Osteocyte (in vitro differentiated cells): ENCODE data around the gene NACC2. TPM values are rescaled to one million over a fixed set of nuclear protein-coding genes. Genes with fewer than 3 reads are reported as not detected.
A peak's percentile ranks its signal among the peaks of the same experiment; 100 is the strongest.

Source experiments
- DNase-seq: peaks from one replicate; pipeline ENCODE4 v3.0.0; 2021; ENCODE audit warnings: mixed read lengths; ENCODE audit not compliant: unreplicated experiment; ENCODE audit errors: extremely low spot score
- H3K27ac Mint-ChIP-seq: one replicate; pipeline ENCODE4 v1.8.0; 2021; ENCODE audit warnings: mild to moderate bottlenecking, mixed read lengths; ENCODE audit not compliant: unreplicated experiment
- H3K27me3 Mint-ChIP-seq: one replicate; pipeline ENCODE4 v1.8.0; 2021; ENCODE audit warnings: mixed read lengths; ENCODE audit not compliant: unreplicated experiment
- H3K36me3 Mint-ChIP-seq: one replicate; pipeline ENCODE4 v1.8.0; 2021; ENCODE audit warnings: mixed read lengths; ENCODE audit not compliant: unreplicated experiment
- H3K4me1 Mint-ChIP-seq: one replicate; pipeline ENCODE4 v1.8.0; 2021; ENCODE audit warnings: mixed read lengths; ENCODE audit not compliant: unreplicated experiment
- H3K4me3 Mint-ChIP-seq: one replicate; pipeline ENCODE4 v1.8.0; 2021; ENCODE audit warnings: mild to moderate bottlenecking, moderate library complexity, mixed read lengths; ENCODE audit not compliant: unreplicated experiment
- H3K9me3 Mint-ChIP-seq: one replicate; pipeline ENCODE4 v1.8.0; 2021; ENCODE audit warnings: mixed read lengths; ENCODE audit not compliant: unreplicated experiment
- total RNA-seq: library from RNA; stranded (reverse); gene quantifications from 2 replicates; pipeline ENCODE4 v1.2.1, GENCODE V29; 2021
- TF ChIP-seq, protein P1 (sequence below): fragments of 200-600 bp; sonication (generic); IDR thresholded peaks from 2 replicates; pipeline ENCODE4 v1.5.0; 2021; ENCODE audit warnings: antibody characterized with exemption, mild to moderate bottlenecking, moderate library complexity

Gene NACC2
- total RNA-seq, 1 donor from 2014 or later = 40.1 TPM

DNA sequence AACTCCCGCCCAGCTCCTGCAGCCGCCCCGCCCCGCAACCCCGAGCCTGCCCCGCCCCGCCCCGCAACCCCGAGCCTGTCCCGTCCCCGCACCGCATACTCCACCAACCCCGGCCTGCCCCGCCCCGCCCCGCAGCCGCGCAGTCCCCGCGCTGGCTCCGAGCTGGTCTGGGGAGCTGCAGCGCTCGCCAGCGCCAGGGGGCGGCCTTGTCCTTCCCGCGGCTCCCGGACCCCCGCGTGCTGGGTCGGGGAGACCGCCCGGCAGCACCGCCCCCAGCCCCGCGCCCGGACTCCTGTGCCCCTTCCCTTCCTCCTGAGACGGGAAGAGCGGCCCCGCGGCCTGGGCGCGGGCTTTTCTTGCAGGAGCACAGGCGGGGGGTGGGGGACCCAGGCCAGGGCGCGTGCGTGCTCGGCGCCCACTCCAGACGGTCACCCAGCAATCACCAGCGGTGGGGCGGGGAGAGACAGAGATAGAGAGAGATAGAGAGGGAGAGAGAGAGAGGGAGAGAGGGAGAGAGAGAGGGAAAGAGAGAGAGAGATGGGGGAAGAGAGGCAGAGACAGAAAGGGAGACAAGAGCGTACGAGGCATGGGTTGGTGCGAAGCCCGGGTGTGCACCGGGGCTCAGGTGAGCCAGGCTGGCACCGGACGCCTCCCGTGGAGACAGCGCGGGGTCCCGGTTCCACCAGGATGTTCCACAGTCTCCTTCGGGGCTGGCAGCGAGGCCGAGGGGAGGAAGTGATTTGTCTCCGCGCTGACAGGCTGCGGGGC lies 38.3 kb upstream of the NACC2 start:
- no peak for DNase-seq
- peak overlapping the region; percentile 48 for H3K4me3 Mint-ChIP-seq

DNA sequence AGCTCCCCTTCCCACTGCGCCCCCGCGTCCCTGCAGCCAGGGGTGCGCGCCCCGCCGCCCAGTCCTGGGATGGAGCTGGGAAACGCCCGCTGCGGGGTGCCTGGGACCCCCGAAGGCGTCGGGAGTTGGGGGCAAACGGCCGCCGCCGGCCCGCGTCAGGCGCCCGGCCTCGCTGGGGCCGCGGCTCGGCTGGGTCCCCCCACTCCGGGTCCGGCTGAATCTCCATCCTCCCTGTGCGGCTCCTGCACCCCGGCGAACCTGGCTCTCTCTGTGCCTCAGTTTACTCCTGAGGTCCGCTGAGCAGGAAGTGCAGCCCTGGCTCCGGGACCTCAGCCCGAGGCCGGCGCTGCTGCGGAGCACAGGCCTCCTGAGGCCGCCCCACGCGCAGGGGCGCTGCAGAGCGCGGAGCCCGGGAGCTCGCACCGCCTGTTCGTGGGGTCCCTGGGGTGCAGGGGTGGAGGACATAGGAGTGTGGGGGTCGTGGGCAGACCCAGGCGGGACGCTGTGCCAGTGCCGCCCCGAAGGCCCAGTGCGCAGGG lies 37.5 kb upstream of the NACC2 start:
- Mint-ChIP-seq H3K27me3 (peaks cover 31% of the 10 kb centered on the region), H3K4me1 (peaks cover 8% of the 10 kb centered on the region), H3K9me3 (no peaks in the 10 kb centered on the region), H3K36me3 (no peaks in the 10 kb centered on the region), H3K4me3 (no peak overlapping the region), H3K27ac (no peak overlapping the region)
- DNase-seq = no peak
- TF ChIP-seq, protein P1, sequence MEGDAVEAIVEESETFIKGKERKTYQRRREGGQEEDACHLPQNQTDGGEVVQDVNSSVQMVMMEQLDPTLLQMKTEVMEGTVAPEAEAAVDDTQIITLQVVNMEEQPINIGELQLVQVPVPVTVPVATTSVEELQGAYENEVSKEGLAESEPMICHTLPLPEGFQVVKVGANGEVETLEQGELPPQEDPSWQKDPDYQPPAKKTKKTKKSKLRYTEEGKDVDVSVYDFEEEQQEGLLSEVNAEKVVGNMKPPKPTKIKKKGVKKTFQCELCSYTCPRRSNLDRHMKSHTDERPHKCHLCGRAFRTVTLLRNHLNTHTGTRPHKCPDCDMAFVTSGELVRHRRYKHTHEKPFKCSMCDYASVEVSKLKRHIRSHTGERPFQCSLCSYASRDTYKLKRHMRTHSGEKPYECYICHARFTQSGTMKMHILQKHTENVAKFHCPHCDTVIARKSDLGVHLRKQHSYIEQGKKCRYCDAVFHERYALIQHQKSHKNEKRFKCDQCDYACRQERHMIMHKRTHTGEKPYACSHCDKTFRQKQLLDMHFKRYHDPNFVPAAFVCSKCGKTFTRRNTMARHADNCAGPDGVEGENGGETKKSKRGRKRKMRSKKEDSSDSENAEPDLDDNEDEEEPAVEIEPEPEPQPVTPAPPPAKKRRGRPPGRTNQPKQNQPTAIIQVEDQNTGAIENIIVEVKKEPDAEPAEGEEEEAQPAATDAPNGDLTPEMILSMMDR = no peak

More for the DNA sequence above, 38.3 kb upstream of the NACC2 start:
- peaks cover 8% of the 10 kb centered on the region for H3K4me1 Mint-ChIP-seq
- no peaks in the 10 kb centered on the region for H3K36me3 Mint-ChIP-seq
- H3K27me3 Mint-ChIP-seq = peaks cover 30% of the 10 kb centered on the region
- no peaks in the 10 kb centered on the region for H3K9me3 Mint-ChIP-seq
- no peak overlapping the region for H3K27ac Mint-ChIP-seq
- TF ChIP-seq, protein P1 = peak; percentile 70

DNA sequence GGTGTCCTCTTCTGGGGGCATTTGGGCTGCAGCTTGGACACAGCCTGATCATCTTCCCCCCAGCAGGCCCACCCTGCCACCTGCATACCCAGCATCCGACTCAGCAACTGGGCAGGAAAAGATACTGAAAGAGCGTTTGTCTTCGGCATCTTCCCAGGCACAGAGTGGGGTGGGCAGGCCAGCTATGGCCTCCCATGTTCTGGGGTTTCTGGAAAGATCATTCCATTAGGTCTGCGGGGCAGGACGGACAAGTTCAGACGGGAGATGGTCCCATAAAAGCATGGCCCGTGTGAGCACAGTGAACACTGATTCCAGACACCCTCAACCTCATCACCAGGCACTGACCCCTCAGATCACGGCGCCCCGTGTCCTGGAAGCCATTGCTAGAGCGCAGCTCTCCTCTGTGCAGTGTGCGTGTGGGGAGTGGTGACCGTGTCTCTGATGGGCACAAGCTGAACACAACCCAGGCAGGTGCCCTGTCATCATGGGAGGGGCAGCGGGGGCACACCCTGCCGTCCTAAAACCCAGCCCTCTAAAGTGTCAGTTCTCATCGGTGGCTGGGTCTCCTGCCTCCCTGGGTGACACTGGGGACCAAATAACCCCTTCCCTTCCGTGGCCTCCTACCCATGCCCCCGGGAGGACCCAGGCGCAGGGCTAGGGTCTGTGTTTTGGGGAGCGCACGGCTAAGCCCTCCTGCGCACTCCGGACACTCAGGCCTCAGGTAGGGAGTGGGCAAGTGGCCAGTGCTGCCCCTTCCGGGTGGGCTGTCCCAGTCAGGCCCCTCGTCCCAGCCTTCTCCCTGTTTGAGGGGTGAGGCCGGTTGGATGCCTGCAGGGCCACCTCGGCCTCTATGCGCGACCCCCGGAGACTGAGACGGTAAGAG lies 36.8 kb upstream of the NACC2 start:
- no peak overlapping the region for H3K27ac Mint-ChIP-seq
- no peaks in the 10 kb centered on the region for H3K9me3 Mint-ChIP-seq
- DNase-seq = no peak
- H3K27me3 Mint-ChIP-seq = peaks cover 32% of the 10 kb centered on the region
- H3K4me1 Mint-ChIP-seq = peaks cover 8% of the 10 kb centered on the region
- TF ChIP-seq, protein P1 = no peak
- H3K4me3 Mint-ChIP-seq = peak overlapping the region; percentile 32
- no peaks in the 10 kb centered on the region for H3K36me3 Mint-ChIP-seq

DNA sequence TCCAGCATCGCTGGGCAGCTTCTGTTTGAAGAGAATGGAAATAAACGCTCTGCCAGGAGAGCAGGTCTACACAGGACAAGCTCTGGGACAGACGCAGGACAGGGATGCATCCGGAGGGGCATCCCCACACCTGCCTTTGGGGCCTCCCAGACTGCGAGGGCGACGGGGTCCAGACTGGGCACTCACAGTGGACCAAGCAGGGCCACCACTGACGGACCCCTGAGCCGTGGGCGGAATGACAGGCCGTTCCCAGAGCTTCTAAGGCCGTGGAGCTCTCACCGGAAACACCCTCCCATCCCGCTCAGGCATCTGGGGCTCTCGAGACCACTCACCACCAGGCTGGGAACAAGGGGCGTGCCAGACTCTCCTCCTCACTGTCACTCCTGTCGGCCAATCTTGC lies 34.1 kb upstream of the NACC2 start:
- Mint-ChIP-seq H3K36me3 (no peaks in the 10 kb centered on the region), H3K27me3 (peaks cover 20% of the 10 kb centered on the region), H3K9me3 (peaks cover 5% of the 10 kb centered on the region), H3K4me1 (peaks cover 6% of the 10 kb centered on the region), H3K27ac (no peak overlapping the region), H3K4me3 (no peak overlapping the region)
- no peak for DNase-seq
- TF ChIP-seq, protein P1 = no peak

DNA sequence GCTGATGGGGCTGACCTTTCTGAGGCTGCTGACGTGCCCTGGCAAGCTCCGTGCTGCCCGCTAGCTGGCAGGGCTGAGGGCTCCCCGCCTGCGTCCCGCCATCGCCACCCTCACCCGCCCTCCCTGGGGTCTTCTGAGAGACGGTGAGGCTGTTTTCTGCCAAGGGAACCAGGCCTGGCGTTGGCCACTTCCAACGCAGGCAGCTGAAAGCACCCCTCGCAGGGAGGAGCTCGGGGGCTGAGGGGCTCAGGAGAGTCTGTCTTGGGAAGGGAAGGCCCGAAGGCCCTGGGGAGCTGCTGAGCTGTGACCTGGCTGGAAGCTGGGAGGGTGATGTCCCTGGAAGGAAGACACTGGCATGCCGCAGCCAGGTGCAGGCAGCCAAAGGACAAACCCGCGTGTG lies 33.3 kb upstream of the NACC2 start:
- Mint-ChIP-seq H3K36me3 (no peaks in the 10 kb centered on the region), H3K9me3 (peaks cover 5% of the 10 kb centered on the region), H3K4me3 (no peak overlapping the region), H3K27me3 (peaks cover 14% of the 10 kb centered on the region), H3K4me1 (peaks cover under 1% of the 10 kb centered on the region), H3K27ac (no peak overlapping the region)
- TF ChIP-seq, protein P1 = no peak
- no peak for DNase-seq
